Testis (tissue), 2 donors: ENCODE results near the gene YBX2.

ENCODE experiments used
- CTCF ChIP-seq, 3 experiments: fragments of 450-650 bp in 2 of 3; fragments of 200-600 bp in 1 of 3; sonication (generic) in 1 of 3; IDR thresholded peaks; one replicate each; pipeline ENCODE4 v1.5.1; 2016 to 2019; ENCODE audit warnings: antibody characterized with exemption in 3 of 3, mild to moderate bottlenecking in 2 of 3, moderate library complexity in 1 of 3
- POLR2A ChIP-seq: fragments of 450-650 bp; IDR thresholded peaks from one replicate; pipeline ENCODE4 v1.6.1; 2017; ENCODE audit warnings: antibody characterized with exemption, mild to moderate bottlenecking, moderate library complexity

GRCh38 chr17:7329374-7329996 is 35.0 kb upstream of the YBX2 start:
- TF ChIP-seq CTCF (IDR thresholded peaks at IDR 0.05) (peak in 2 of 3 experiments; percentile 14 to 26), POLR2A (no peak)
